Measurements from ENCODE around the gene SPRR1B.

The SPRR1B gene, protein sequence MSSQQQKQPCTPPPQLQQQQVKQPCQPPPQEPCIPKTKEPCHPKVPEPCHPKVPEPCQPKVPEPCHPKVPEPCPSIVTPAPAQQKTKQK

DNA sequence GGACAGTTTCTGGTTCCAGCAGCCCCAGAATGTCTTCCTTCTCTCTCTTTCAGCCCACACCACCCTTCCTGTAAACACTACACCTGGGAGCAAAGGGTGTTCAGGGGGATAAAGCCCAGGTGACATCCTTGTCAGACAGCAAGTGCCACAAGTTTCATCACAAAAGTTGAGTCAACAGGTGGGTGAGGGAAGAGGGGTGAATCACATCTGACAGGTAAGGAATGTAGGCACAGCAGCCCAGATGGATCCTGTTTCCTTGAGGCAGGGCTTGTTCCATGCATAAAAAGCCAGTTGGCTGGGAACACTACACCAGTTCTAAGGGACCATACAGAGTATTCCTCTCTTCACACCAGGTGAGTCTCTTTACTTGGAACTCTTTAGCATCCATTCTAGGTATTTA lies at the start of gene SPRR1B:
SPRR1B (plus strand) TSS at position 309 of the 400 bp plus-strand sequence. CDS start 1,143 bp downstream, outside the sequence.
- no peak within 1 kb of the TSS for H3K27ac ChIP-seq
- TF ChIP-seq, protein P1, sequence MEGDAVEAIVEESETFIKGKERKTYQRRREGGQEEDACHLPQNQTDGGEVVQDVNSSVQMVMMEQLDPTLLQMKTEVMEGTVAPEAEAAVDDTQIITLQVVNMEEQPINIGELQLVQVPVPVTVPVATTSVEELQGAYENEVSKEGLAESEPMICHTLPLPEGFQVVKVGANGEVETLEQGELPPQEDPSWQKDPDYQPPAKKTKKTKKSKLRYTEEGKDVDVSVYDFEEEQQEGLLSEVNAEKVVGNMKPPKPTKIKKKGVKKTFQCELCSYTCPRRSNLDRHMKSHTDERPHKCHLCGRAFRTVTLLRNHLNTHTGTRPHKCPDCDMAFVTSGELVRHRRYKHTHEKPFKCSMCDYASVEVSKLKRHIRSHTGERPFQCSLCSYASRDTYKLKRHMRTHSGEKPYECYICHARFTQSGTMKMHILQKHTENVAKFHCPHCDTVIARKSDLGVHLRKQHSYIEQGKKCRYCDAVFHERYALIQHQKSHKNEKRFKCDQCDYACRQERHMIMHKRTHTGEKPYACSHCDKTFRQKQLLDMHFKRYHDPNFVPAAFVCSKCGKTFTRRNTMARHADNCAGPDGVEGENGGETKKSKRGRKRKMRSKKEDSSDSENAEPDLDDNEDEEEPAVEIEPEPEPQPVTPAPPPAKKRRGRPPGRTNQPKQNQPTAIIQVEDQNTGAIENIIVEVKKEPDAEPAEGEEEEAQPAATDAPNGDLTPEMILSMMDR (IDR thresholded peaks at IDR 0.05): no peak
- no peak for TF ChIP-seq ZFX (IDR thresholded peaks at IDR 0.05; ENCODE audit: borderline replicate concordance)

DNA sequence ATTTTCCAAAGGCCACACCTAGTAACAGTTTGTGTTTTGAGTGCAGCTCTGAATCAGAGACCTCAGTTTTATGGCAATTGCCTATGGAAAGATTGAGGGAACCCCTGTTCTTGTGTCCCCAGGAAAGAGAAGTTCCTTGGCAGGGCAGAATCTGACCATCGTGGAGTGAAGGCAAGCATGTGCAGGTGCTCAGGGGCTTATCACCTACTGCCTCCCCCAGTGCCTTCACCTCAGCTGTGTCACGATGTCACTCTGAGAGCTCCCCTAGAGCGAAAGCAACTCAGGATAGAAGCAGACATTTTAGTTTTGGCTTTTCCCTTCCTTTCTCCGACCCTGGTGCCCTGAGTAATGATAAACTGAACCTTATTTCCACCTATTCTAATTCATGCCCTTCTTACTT lies 48.9 kb upstream of the SPRR1B start:
- TF ChIP-seq, protein P1 (IDR thresholded peaks at IDR 0.05): no peak
- no peak for TF ChIP-seq ZFX (IDR thresholded peaks at IDR 0.05; ENCODE audit: borderline replicate concordance)
- no peak overlapping the region for H3K27ac ChIP-seq

DNA sequence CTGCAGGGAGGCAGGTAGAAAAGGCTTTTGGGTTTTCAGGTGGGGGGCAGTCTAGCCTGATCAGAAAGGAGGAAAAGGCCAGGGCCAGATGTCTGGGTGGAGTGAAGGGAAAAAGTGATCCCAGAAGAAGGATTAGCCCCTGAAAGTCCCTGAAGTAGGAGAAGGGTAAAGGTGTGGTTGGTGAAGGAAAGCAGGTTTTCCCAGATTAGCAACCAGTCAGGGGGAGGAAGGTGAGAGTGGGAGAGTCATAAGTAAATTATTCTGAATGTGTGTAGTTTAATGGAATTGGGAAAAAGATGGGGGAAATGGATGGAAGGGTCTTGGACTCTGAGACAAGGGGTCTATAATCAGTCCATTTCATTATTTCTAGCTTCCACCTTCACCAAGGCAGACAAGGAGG lies 47.8 kb upstream of the SPRR1B start:
- TF ChIP-seq, protein P1 (IDR thresholded peaks at IDR 0.05): no peak
- no peak for TF ChIP-seq ZFX (IDR thresholded peaks at IDR 0.05; ENCODE audit: borderline replicate concordance)
- H3K27ac ChIP-seq: no peak overlapping the region

DNA sequence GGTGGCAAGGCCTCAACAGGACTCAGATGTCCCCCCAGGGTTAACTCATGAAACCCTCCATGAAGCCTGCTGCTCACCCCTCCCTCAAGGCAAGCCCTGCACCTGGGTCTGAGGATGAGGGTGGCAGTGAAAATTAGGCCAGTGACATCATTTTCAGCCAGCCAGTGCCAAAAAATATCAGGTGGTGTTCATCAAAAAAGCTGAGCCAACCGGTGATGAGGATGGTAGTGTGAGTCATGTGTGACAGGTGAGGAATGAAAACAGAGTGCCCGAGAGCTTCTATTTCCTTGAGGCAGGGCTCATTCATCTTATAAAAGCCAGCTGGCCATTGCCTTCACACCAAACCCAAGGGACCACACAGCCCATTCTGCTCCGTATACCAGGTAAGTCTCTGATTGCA lies 47.3 kb upstream of the SPRR1B start, which contains the start of gene SPRR1A:
SPRR1A (plus strand) TSS at position 339 of the 400 bp plus-strand sequence. CDS start 1,150 bp downstream, outside the sequence.
- no peak within 1 kb of the TSS for H3K27ac ChIP-seq
- TF ChIP-seq, protein P1 (IDR thresholded peaks at IDR 0.05): no peak
- TF ChIP-seq ZFX (IDR thresholded peaks at IDR 0.05; ENCODE audit: borderline replicate concordance): no peak

DNA sequence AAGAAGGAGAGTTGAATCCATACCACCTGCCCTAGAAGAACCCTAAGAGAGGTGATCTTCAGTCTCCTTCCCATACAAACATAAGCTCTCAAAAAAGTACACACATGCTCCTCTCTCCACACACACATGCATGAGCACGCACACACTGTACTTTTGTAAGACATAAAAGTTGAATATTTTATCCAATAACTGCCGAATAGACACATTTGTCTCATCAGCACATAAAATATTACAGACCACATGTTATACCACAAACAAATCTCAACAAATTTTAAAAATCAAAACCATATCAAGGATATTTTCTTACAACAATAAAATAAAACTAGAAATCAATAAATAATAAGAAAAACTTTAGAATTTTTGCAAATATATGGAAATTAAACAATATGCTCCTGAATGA lies 44.4 kb upstream of the SPRR1B start:
- TF ChIP-seq ZFX (IDR thresholded peaks at IDR 0.05; ENCODE audit: borderline replicate concordance): no peak
- no peak overlapping the region for H3K27ac ChIP-seq

DNA sequence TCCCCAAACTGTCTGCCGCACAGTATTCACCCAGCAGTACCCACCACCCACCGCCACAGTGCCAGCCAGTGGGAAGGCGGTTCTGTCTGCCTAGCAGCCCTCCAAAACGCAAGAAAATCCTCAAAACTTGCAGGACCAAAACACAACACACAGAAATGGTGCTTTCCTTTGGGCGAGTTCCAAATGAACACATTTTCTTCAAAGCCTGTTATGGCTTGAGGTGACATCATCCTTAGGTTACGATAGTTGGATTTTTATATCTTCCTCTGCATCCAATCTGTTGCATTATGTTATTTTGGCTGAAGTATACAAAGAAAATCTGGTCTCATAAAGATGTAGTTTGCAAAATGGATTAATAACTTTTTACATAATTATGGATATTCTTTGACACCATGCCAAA lies 37.8 kb upstream of the SPRR1B start:
- no peak for TF ChIP-seq ZFX (IDR thresholded peaks at IDR 0.05; ENCODE audit: borderline replicate concordance)
- H3K27ac ChIP-seq: no peak overlapping the region

DNA sequence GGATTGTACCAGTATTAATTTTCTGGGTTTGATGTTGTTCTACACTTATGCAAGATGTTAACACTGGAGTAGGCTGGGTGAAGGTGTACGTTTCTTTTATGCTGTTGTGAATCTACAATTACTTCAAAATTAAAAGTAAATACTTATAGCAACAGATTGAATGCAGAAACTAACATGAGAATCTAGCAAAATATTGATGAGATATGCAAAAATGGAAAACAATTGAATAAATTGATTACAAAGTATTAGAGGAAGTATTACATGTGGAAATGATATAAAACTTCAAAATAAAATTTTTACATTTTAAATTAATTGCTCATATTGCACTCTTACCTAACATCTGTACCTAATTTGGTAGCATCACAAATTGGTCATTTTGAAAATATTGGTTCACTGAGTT lies 35.2 kb upstream of the SPRR1B start:
- H3K27ac ChIP-seq: no peak overlapping the region
- TF ChIP-seq, protein P1 (IDR thresholded peaks at IDR 0.05): no peak
- TF ChIP-seq ZFX (IDR thresholded peaks at IDR 0.05; ENCODE audit: borderline replicate concordance): no peak

DNA sequence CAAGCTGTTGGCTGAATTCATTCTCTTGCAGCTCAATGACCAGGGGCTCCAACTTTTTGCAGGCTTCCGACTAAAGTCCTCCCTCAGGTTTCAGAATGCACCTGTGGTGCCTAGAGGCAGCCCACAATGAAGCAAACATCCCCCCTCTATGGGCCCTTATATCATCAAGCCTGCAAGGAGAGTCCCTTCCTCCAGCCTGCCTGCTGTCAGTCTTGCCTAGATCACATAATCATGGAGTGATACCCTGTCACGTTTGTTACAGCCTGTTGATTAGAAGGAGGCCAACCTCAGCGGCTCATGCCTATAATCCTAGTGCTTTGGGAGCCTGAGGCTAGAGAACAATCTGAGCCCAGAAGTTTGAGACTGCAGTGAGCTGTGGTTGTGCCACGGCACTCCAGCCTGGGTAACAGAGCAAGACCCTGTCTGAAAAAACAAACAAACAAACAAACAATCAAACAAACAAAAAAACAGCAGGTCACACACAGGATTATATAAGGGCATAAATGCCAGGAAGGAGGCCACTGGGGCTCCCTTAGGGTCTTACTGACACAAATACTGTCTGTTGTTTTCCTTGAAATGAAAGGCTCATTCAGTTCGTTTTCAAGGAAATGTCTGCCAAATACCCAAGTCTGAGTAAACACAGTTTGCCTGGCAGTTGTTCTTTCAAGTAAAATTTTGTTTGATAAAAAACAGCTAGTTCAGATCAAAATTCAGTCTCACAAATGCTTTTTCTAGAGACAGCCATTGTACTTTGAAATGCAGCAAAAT lies 34.2 kb upstream of the SPRR1B start:
- H3K27ac ChIP-seq: no peak overlapping the region
- TF ChIP-seq, protein P1 (IDR thresholded peaks at IDR 0.05): no peak
- no peak for TF ChIP-seq ZFX (IDR thresholded peaks at IDR 0.05; ENCODE audit: borderline replicate concordance)

Data from 22Rv1 (cell line).